Neuronal stem cell (in vitro differentiated cells): ENCODE measurements around the gene CCDC197. TPM values are rescaled to one million over a fixed set of nuclear protein-coding genes. Genes with fewer than 3 reads are reported as not detected.

ENCODE experiments used
- DNase-seq: peaks from one replicate; pipeline ENCODE4 v3.0.0-alpha.2; 2013; ENCODE audit warnings: low spot score
- H2AFZ ChIP-seq: one replicate; pipeline ENCODE4 v1.6.1; 2013; ENCODE audit warnings: mild to moderate bottlenecking, low read length, inconsistent platforms
- H2AK5ac ChIP-seq: 2 replicates; pipeline ENCODE4 v1.6.1; 2013; ENCODE audit warnings: low read depth, mild to moderate bottlenecking, inconsistent platforms, low read length, moderate library complexity, mixed read lengths
- H2BK120ac ChIP-seq: 2 replicates; pipeline ENCODE4 v1.6.1; 2013; ENCODE audit warnings: low read depth, mild to moderate bottlenecking, inconsistent platforms, low read length, moderate library complexity, mixed read lengths
- H2BK12ac ChIP-seq: one replicate; pipeline ENCODE4 v1.6.1; 2013; ENCODE audit warnings: low read length, inconsistent platforms
- H2BK15ac ChIP-seq: 2 replicates; pipeline ENCODE4 v1.6.1; 2013; ENCODE audit warnings: mild to moderate bottlenecking, low read length, inconsistent platforms, mixed read lengths
- H2BK5ac ChIP-seq: one replicate; pipeline ENCODE4 v1.6.1; 2013; ENCODE audit warnings: inconsistent platforms, mild to moderate bottlenecking, low read length, moderate library complexity
- H3K14ac ChIP-seq: one replicate; pipeline ENCODE4 v1.6.1; 2013; ENCODE audit warnings: low read length, inconsistent platforms
- H3K18ac ChIP-seq: 2 replicates; pipeline ENCODE4 v1.6.1; 2013; ENCODE audit warnings: low read length, inconsistent platforms
- H3K23ac ChIP-seq: 2 replicates; pipeline ENCODE4 v1.6.1; 2013; ENCODE audit warnings: low read depth, mild to moderate bottlenecking, mixed read lengths, low read length, inconsistent platforms; ENCODE audit not compliant: poor library complexity
- H3K27ac ChIP-seq: replicated peaks from 3 replicates; pipeline ENCODE4 v1.5.1; 2013; ENCODE audit warnings: low read length, inconsistent platforms
- H3K27me3 ChIP-seq, 3 experiments: 2 replicates each; pipeline ENCODE4 v1.6.1; 2013; ENCODE audit warnings: low read length in 3 of 3, mild to moderate bottlenecking in 2 of 3, inconsistent platforms in 1 of 3, low read depth in 1 of 3, mixed read lengths in 1 of 3, moderate library complexity in 1 of 3; ENCODE audit not compliant: control insufficient read depth in 3 of 3, insufficient read depth in 3 of 3
- H3K36me3 ChIP-seq, 2 donors: replicated peaks in 1 of 2; 2 replicates each; pipeline ENCODE4 v1.6.1; 2013; ENCODE audit warnings: low read length in 2 of 2; ENCODE audit not compliant: control insufficient read depth in 2 of 2, insufficient read depth in 2 of 2
- H3K4ac ChIP-seq: 2 replicates; pipeline ENCODE4 v1.6.1; 2013; ENCODE audit warnings: inconsistent platforms, mild to moderate bottlenecking, low read length, moderate library complexity
- H3K4me1 ChIP-seq, 2 donors: 1 replicate in 1 of 2; 2 replicates in 1 of 2; pipeline ENCODE4 v1.6.1; 2013; ENCODE audit warnings: low read length in 2 of 2, low read depth in 1 of 2; ENCODE audit not compliant: control insufficient read depth in 2 of 2, insufficient read depth in 1 of 2
- H3K4me2 ChIP-seq: one replicate; pipeline ENCODE4 v1.6.1; 2013; ENCODE audit warnings: mild to moderate bottlenecking, low read length, inconsistent platforms; ENCODE audit not compliant: insufficient read depth, poor library complexity, severe bottlenecking
- H3K4me3 ChIP-seq, 2 donors: 2 replicates each; pipeline ENCODE4 v1.5.1; 2013; ENCODE audit warnings: low read length in 2 of 2, mild to moderate bottlenecking in 2 of 2, inconsistent platforms in 1 of 2, moderate library complexity in 1 of 2
- H3K79me1 ChIP-seq: one replicate; pipeline ENCODE4 v1.6.1; 2013; ENCODE audit warnings: low read depth, mild to moderate bottlenecking, inconsistent platforms, low read length, moderate library complexity
- H3K9ac ChIP-seq: one replicate; pipeline ENCODE4 v1.6.1; 2013; ENCODE audit warnings: mild to moderate bottlenecking, low read depth, low read length, inconsistent platforms; ENCODE audit not compliant: poor library complexity
- H3K9me3 ChIP-seq, 2 donors: replicated peaks in 1 of 2; 2 replicates each; pipeline versions ENCODE3 to v1.6.1; 2013; ENCODE audit warnings: low read length in 2 of 2, mild to moderate bottlenecking in 2 of 2, inconsistent platforms in 1 of 2, low read depth in 1 of 2, mixed read lengths in 1 of 2, moderate library complexity in 1 of 2; ENCODE audit not compliant: control insufficient read depth in 2 of 2, insufficient read depth in 1 of 2
- H4K8ac ChIP-seq: one replicate; pipeline ENCODE4 v1.6.1; 2013; ENCODE audit warnings: low read depth, mild to moderate bottlenecking, inconsistent platforms, low read length, moderate library complexity
- H4K91ac ChIP-seq: one replicate; pipeline ENCODE4 v1.6.1; 2013; ENCODE audit warnings: low read length, low read depth, mild to moderate bottlenecking, inconsistent platforms; ENCODE audit not compliant: poor library complexity
- WGBS, 2 donors: extraction: QIAGEN DNeasy Blood & Tissue Kit; methylation state at CpG; one replicate each; pipeline ENCODE4 v1.1.7; 2013; ENCODE audit warnings: missing lambda C conversion rate in 2 of 2, mixed read lengths in 1 of 2; ENCODE audit not compliant: insufficient read length in 2 of 2, insufficient replicate concordance in 1 of 2; ENCODE audit errors: extremely low coverage in 2 of 2; 5-methylcytosine and 5-hydroxymethylcytosine counted together
- polyA plus RNA-seq, 2 experiments: library from polyadenylated mRNA; stranded (reverse); fragments of 200-250 nt; gene quantifications; one replicate each; pipeline ENCODE4 v1.2.3, GENCODE V29; 2013

The CCDC197 gene
- polyA plus RNA-seq (2013, experiment 1 of 2) = not detected
- polyA plus RNA-seq (2013, experiment 2 of 2) = not detected

- Histone ChIP-seq H3K36me3 (no peaks in the 10 kb centered on the region), H3K9ac (peak within 1 kb of the TSS; percentile 9), H3K4me1 (peaks cover 0 to 11% of the 10 kb centered on the region in 2 donors), H2AFZ (no peak within 1 kb of the TSS), H3K79me1 (no peaks in the 10 kb centered on the region), H3K27me3 (peaks cover 0 to 53% (median 2%) of the 10 kb centered on the region in 3 experiments), H2AK5ac (peak within 1 kb of the TSS; percentile 77), H2BK12ac (no peak within 1 kb of the TSS), H3K4ac (no peak within 1 kb of the TSS), H3K14ac (no peak within 1 kb of the TSS), H3K4me3 (no peak within 1 kb of the TSS), H3K27ac (no peak within 1 kb of the TSS), H3K9me3 (no peaks in the 10 kb centered on the region), H2BK5ac (no peak within 1 kb of the TSS), H2BK120ac (peak within 1 kb of the TSS; percentile 11), H4K91ac (no peak within 1 kb of the TSS), H3K4me2 (no peak within 1 kb of the TSS), H2BK15ac (peak within 1 kb of the TSS; percentile 59), H4K8ac (no peak within 1 kb of the TSS), H3K23ac (no peak within 1 kb of the TSS), H3K18ac (peak within 1 kb of the TSS; percentile 63)
- whole genome bisulfite sequencing, 2 donors = no CpG with 5 or more reads among the region's 1 CpG
- DNase-seq = no peak
These were observed at the start of gene CCDC197 for GRCh38 chr14:93997082-93997481. CCDC197 (plus strand) TSS chr14:93997301; CDS start chr14:93998132, 831 bp downstream.

GRCh38 chr14:93949511-93950075, 47.5 kb upstream of the CCDC197 start:
- no peak overlapping the region for H4K8ac ChIP-seq
- H3K4ac ChIP-seq = no peak overlapping the region
- no CpG with 5 or more reads among the region's 13 CpGs for WGBS, 2 donors
- H3K23ac ChIP-seq = no peak overlapping the region
- H2BK5ac ChIP-seq = no peak overlapping the region
- H2AK5ac ChIP-seq = peak overlapping the region; percentile 78
- no peaks in the 10 kb centered on the region for H3K79me1 ChIP-seq
- H3K4me3 ChIP-seq = no peak overlapping the region
- no peak overlapping the region for H2BK15ac ChIP-seq
- H2BK12ac ChIP-seq = peak overlapping the region; percentile 14
- peaks cover 0 to 39% (median 0%) of the 10 kb centered on the region in 3 experiments for H3K27me3 ChIP-seq
- peak overlapping the region; percentile 21 for H3K9ac ChIP-seq
- DNase-seq = no peak
- no peaks in the 10 kb centered on the region for H3K36me3 ChIP-seq
- H3K4me2 ChIP-seq = no peak overlapping the region
- H2AFZ ChIP-seq = no peak overlapping the region
- H3K27ac ChIP-seq = no peak overlapping the region
- H3K14ac ChIP-seq = peak overlapping the region; percentile 12
- peaks cover 0 to 6% of the 10 kb centered on the region in 2 donors for H3K4me1 ChIP-seq
- no peak overlapping the region for H2BK120ac ChIP-seq
- H3K9me3 ChIP-seq = no peaks in the 10 kb centered on the region
- H4K91ac ChIP-seq = peak overlapping the region; percentile 87
- H3K18ac ChIP-seq = peak overlapping the region; percentile 67

- Histone ChIP-seq H2BK12ac (no peak overlapping the region), H2AFZ (no peak overlapping the region)
These were observed 46.0 kb upstream of the CCDC197 start for GRCh38 chr14:93950948-93951634.

More at GRCh38 chr14:93950948-93951634, 46.0 kb upstream of the CCDC197 start:
- H3K4ac ChIP-seq = no peak overlapping the region
- H2BK15ac ChIP-seq = no peak overlapping the region
- no peak overlapping the region for H2AK5ac ChIP-seq
- H3K9ac ChIP-seq = no peak overlapping the region
- no peak overlapping the region for H3K23ac ChIP-seq
- no peak overlapping the region for H4K91ac ChIP-seq
- peak overlapping the region; percentile 63 for H3K18ac ChIP-seq
- H3K36me3 ChIP-seq = no peaks in the 10 kb centered on the region
- DNase-seq = no peak
- WGBS, 2 donors = no CpG with 5 or more reads among the region's 20 CpGs
- peaks cover 2 to 8% of the 10 kb centered on the region in 2 donors for H3K4me1 ChIP-seq
- no peak overlapping the region for H3K4me2 ChIP-seq
- H4K8ac ChIP-seq = no peak overlapping the region
- no peak overlapping the region for H2BK120ac ChIP-seq
- H3K9me3 ChIP-seq = no peaks in the 10 kb centered on the region
- peak overlapping the region; percentile 76 for H3K14ac ChIP-seq
- H3K27me3 ChIP-seq = peaks cover 0 to 24% (median 0%) of the 10 kb centered on the region in 3 experiments
- no peak overlapping the region for H3K27ac ChIP-seq
- H2BK5ac ChIP-seq = peak overlapping the region; percentile 56
- H3K4me3 ChIP-seq = no peak overlapping the region
- H3K79me1 ChIP-seq = no peaks in the 10 kb centered on the region
